ENCODE data around the gene RAD51C. TPM values are rescaled to one million over a fixed set of nuclear protein-coding genes. Genes with fewer than 3 reads are reported as not detected.
"Not testable (repeated sequence)": the region's sequence is repeated elsewhere in the genome, so short reads cannot be mapped to it uniquely, and the experiment has no call there.

RAD51C gene
- polyA plus RNA-seq, 1 donor (not counting 4 experiments of a cell fraction or from before 2014, with no cell fraction given) = 41.8 TPM

DNA sequence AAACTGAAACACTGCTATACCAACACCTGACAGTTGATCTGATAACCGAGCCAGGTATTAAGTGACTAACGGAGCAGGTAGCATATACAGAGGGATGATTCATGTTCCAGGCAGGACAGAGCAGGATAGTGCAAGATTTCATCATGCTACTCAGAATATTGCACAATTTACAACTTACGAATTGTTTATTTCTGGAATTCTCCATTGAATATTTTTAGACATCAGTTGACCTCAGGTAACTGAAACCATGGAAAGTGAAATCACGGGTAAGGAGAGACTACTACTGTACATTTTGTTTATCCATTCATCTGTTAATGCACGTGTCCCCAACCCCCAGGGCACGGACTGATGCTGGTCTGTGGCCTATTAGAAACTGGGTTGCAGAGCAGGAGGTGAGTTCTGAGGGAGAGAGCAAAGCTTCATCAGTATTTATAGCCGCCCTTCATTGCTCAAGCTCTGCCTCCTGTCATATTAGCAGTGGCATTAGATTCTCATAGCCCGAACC is 48.8 kb downstream of the RAD51C start:
- Histone ChIP-seq H2AFZ (ENCODE audit: control insufficient read depth, low read length) (no peak overlapping the region), H3K9me1 (ENCODE audit: control insufficient read depth, extremely low read depth, insufficient read depth, low read length) (no peaks in the 10 kb centered on the region), H3K9me3 (ENCODE audit: control insufficient read depth, low read depth, low read length) (no peaks in the 10 kb centered on the region), H3K27me3 (ENCODE audit: control insufficient read depth, extremely low read depth, insufficient read depth, low read length) (no peaks in the 10 kb centered on the region), H3K4me1 (ENCODE audit: control insufficient read depth, extremely low read depth, insufficient read depth, low read length) (peaks cover 10% of the 10 kb centered on the region), H3K27ac (ENCODE audit: control insufficient read depth, insufficient read depth, low read length) (peak overlapping the region; percentile 66), H3K9ac (ENCODE audit: control insufficient read depth, extremely low read depth, insufficient read depth, low read length) (peak overlapping the region; percentile 36), H4K20me1 (ENCODE audit: control insufficient read depth, extremely low read depth, insufficient read depth, low read length) (no peaks in the 10 kb centered on the region), H3K4me3 (ENCODE audit: control insufficient read depth in 2 of 3, extremely low read depth in 1 of 3, insufficient read depth in 2 of 3, low read depth in 1 of 3, low read length in 3 of 3) (peak overlapping the region in 1 of 3 experiments; percentile 18), H3K79me2 (ENCODE audit: control insufficient read depth, insufficient read depth, low read length) (no peaks in the 10 kb centered on the region), H3K36me3 (ENCODE audit: control insufficient read depth in 2 of 2, extremely low read depth in 1 of 2, insufficient read depth in 2 of 2, low read length in 2 of 2) (no peaks in the 10 kb centered on the region), H3K4me2 (ENCODE audit: control insufficient read depth, extremely low read depth, insufficient read depth, low read depth, low read length) (peak overlapping the region; percentile 59)
- FAIRE-seq (peak; percentile 97), DNase-seq (ENCODE audit: low read depth, low spot score) (peak; percentile 60)
- no peak for TF ChIP-seq EZH2 (IDR thresholded peaks at IDR 0.05; ENCODE audit: low read length)
- TF ChIP-seq, protein P1, sequence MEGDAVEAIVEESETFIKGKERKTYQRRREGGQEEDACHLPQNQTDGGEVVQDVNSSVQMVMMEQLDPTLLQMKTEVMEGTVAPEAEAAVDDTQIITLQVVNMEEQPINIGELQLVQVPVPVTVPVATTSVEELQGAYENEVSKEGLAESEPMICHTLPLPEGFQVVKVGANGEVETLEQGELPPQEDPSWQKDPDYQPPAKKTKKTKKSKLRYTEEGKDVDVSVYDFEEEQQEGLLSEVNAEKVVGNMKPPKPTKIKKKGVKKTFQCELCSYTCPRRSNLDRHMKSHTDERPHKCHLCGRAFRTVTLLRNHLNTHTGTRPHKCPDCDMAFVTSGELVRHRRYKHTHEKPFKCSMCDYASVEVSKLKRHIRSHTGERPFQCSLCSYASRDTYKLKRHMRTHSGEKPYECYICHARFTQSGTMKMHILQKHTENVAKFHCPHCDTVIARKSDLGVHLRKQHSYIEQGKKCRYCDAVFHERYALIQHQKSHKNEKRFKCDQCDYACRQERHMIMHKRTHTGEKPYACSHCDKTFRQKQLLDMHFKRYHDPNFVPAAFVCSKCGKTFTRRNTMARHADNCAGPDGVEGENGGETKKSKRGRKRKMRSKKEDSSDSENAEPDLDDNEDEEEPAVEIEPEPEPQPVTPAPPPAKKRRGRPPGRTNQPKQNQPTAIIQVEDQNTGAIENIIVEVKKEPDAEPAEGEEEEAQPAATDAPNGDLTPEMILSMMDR (optimal IDR thresholded peaks at IDR 0.05 in 1 of 3, IDR thresholded peaks at IDR 0.05 in 1 of 3, conservative IDR thresholded peaks at IDR 0.05 in 1 of 3; ENCODE audit: extremely low read depth in 1 of 3, insufficient read depth in 2 of 3, low read length in 3 of 3) = no peak
- dilution Hi-C loops (cut with MboI; ENCODE audit: extremely low pct_ligation_motif_present, low sequenced_read_pairs) = no loop called here

GRCh38 chr17:58747674-58748073 is 55.3 kb downstream of the RAD51C start:
- H3K79me2 ChIP-seq (ENCODE audit: control insufficient read depth, insufficient read depth, low read length) = no peaks in the 10 kb centered on the region
- no peaks in the 10 kb centered on the region for H3K36me3 ChIP-seq (ENCODE audit: control insufficient read depth in 2 of 2, extremely low read depth in 1 of 2, insufficient read depth in 2 of 2, low read length in 2 of 2)
- no peaks in the 10 kb centered on the region for H3K9me1 ChIP-seq (ENCODE audit: control insufficient read depth, extremely low read depth, insufficient read depth, low read length)
- no peaks in the 10 kb centered on the region for H4K20me1 ChIP-seq (ENCODE audit: control insufficient read depth, extremely low read depth, insufficient read depth, low read length)
- H3K27me3 ChIP-seq (ENCODE audit: control insufficient read depth, extremely low read depth, insufficient read depth, low read length) = no peaks in the 10 kb centered on the region
- TF ChIP-seq EZH2 (IDR thresholded peaks at IDR 0.05; ENCODE audit: low read length) = no peak
- TF ChIP-seq, protein P1 (optimal IDR thresholded peaks at IDR 0.05 in 1 of 3, IDR thresholded peaks at IDR 0.05 in 1 of 3, conservative IDR thresholded peaks at IDR 0.05 in 1 of 3; ENCODE audit: extremely low read depth in 1 of 3, insufficient read depth in 2 of 3, low read length in 3 of 3) = no peak
- dilution Hi-C loops (cut with MboI; ENCODE audit: extremely low pct_ligation_motif_present, low sequenced_read_pairs) = no loop called here
- no peak overlapping the region for H2AFZ ChIP-seq (ENCODE audit: control insufficient read depth, low read length)
- DNase-seq (ENCODE audit: low read depth, low spot score) = no peak
- no peaks in the 10 kb centered on the region for H3K4me1 ChIP-seq (ENCODE audit: control insufficient read depth, extremely low read depth, insufficient read depth, low read length)
- FAIRE-seq = no peak
- H3K9ac ChIP-seq (ENCODE audit: control insufficient read depth, extremely low read depth, insufficient read depth, low read length) = no peak overlapping the region
- H3K9me3 ChIP-seq (ENCODE audit: control insufficient read depth, low read depth, low read length) = no peaks in the 10 kb centered on the region
- no peak overlapping the region for H3K4me3 ChIP-seq (ENCODE audit: control insufficient read depth in 2 of 3, extremely low read depth in 1 of 3, insufficient read depth in 2 of 3, low read depth in 1 of 3, low read length in 3 of 3)
- H3K27ac ChIP-seq (ENCODE audit: control insufficient read depth, insufficient read depth, low read length) = no peak overlapping the region
- H3K4me2 ChIP-seq (ENCODE audit: control insufficient read depth, extremely low read depth, insufficient read depth, low read depth, low read length) = no peak overlapping the region

DNA sequence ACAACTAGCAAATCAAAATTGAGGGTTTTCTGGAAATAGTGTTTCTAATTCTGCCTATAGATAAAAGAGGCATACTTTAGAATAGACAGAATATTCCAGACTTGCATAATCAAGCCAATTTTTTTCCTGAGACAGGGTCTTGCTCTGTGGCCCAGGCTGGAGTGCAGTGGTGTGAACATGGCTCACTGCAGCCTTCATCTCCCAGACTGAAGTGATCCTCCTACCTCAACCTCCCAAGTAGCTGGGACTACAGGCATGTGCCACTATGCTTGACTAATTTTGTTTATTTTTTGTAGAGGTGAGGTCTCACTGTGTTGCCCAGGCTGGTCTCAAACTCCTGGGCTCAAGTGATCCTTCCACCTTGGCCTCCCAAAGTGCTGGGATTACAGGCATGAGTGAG is 57.2 kb downstream of the RAD51C start:
- H4K20me1 ChIP-seq (ENCODE audit: control insufficient read depth, extremely low read depth, insufficient read depth, low read length); DNase-seq (ENCODE audit: low read depth, low spot score); dilution Hi-C loops (cut with MboI; ENCODE audit: extremely low pct_ligation_motif_present, low sequenced_read_pairs); H3K4me1 ChIP-seq (ENCODE audit: control insufficient read depth, extremely low read depth, insufficient read depth, low read length); H3K79me2 ChIP-seq (ENCODE audit: control insufficient read depth, insufficient read depth, low read length); H3K27ac ChIP-seq (ENCODE audit: control insufficient read depth, insufficient read depth, low read length); H3K4me2 ChIP-seq (ENCODE audit: control insufficient read depth, extremely low read depth, insufficient read depth, low read depth, low read length); H3K9me3 ChIP-seq (ENCODE audit: control insufficient read depth, low read depth, low read length); FAIRE-seq; H3K27me3 ChIP-seq (ENCODE audit: control insufficient read depth, extremely low read depth, insufficient read depth, low read length); H3K9me1 ChIP-seq (ENCODE audit: control insufficient read depth, extremely low read depth, insufficient read depth, low read length); H3K4me3 ChIP-seq (ENCODE audit: control insufficient read depth in 2 of 3, extremely low read depth in 1 of 3, insufficient read depth in 2 of 3, low read depth in 1 of 3, low read length in 3 of 3); H2AFZ ChIP-seq (ENCODE audit: control insufficient read depth, low read length); H3K36me3 ChIP-seq (ENCODE audit: control insufficient read depth in 2 of 2, extremely low read depth in 1 of 2, insufficient read depth in 2 of 2, low read length in 2 of 2); H3K9ac ChIP-seq (ENCODE audit: control insufficient read depth, extremely low read depth, insufficient read depth, low read length): not testable (repeated sequence)
